Left lung (tissue), 10 donors: ENCODE data around the gene DHX38. TPM values are rescaled to one million over a fixed set of nuclear protein-coding genes. Genes with fewer than 3 reads are reported as not detected.

Experiments used
- ATAC-seq: fragments of 200-7000 bp; cut with Tn5 transposase; one replicate; pipeline ENCODE4 v1.9.1; 2020; ENCODE audit warnings: moderate library complexity
- DNase-seq, 4 donors: peaks; one replicate each; pipeline ENCODE4 v3.0.0-alpha.2; 2013 to 2020
- H3K27ac ChIP-seq, 2 donors: fragments of 200-600 bp; sonication (generic) in 1 of 2; one replicate each; pipeline versions ENCODE4 v1.5.0 to v1.8.0; 2020 to 2021
- H3K27me3 ChIP-seq, 2 donors: fragments of 200-600 bp; sonication (generic) in 1 of 2; one replicate each; pipeline versions ENCODE4 v1.5.0 to v1.8.0; 2020 to 2021
- H3K36me3 ChIP-seq, 2 donors: fragments of 200-600 bp; sonication (generic) in 1 of 2; one replicate each; pipeline versions ENCODE4 v1.5.0 to v1.8.0; 2020 to 2021
- H3K4me1 ChIP-seq, 2 donors: fragments of 200-600 bp; one replicate each; pipeline ENCODE4 v1.8.0; 2021
- H3K4me3 ChIP-seq, 2 donors: fragments of 200-600 bp; sonication (generic) in 1 of 2; one replicate each; pipeline versions ENCODE4 v1.5.0 to v1.8.0; 2020 to 2021; ENCODE audit warnings: mild to moderate bottlenecking in 1 of 2
- H3K9me3 ChIP-seq, 2 donors: fragments of 200-600 bp; sonication (generic) in 1 of 2; one replicate each; pipeline versions ENCODE4 v1.5.0 to v1.8.0; 2020 to 2021
- CTCF ChIP-seq, 2 donors: fragments of 200-600 bp; sonication (generic) in 1 of 2; IDR thresholded peaks; one replicate each; pipeline versions ENCODE4 v1.5.0 to v1.8.0; 2021; ENCODE audit warnings: antibody characterized with exemption in 2 of 2
- intact Hi-C, 2 donors: fragments of 100-400 bp; cut with DNase I; formaldehyde crosslinking; loops; one replicate each; pipeline versions ENCODE4 v1.11.2 to v1.14.2; 2022
- polyA plus RNA-seq, 6 donors: library from polyadenylated mRNA; unstranded; fragments of 120-200 nt; gene quantifications; one replicate each; pipeline ENCODE4 v1.2.1, GENCODE V29; 2013; ENCODE audit not compliant: insufficient read length in 6 of 6
- total RNA-seq, 2 donors: library from RNA; stranded (reverse); fragmentation: NEBNext Ultra II Directional; extraction: Animal tissue kit (Norgen Biotek cat#: 25700); gene quantifications; one replicate each; pipeline ENCODE4 v1.2.1, GENCODE V29; 2021
- donor health status: DM: no; HTN: yes; CAD: no.
- donor health status: DM: no; HTN: no; CAD: no.

The DHX38 gene
- total and polyA plus RNA-seq, 8 donors: 41.5 to 81.6 (median 75.4) TPM

DNA sequence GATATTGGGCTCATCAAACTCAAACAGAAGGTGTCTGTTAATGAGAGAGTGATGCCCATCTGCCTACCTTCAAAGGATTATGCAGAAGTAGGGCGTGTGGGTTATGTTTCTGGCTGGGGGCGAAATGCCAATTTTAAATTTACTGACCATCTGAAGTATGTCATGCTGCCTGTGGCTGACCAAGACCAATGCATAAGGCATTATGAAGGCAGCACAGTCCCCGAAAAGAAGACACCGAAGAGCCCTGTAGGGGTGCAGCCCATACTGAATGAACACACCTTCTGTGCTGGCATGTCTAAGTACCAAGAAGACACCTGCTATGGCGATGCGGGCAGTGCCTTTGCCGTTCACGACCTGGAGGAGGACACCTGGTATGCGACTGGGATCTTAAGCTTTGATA, 33.2 kb upstream of the DHX38 start:
- intact Hi-C loops: no loop called here
- H3K4me1 ChIP-seq: peaks cover 0 to 4% of the 10 kb centered on the region in 2 donors
- H3K9me3 ChIP-seq: no peaks in the 10 kb centered on the region
- ATAC-seq (no peak), DNase-seq (no peak)
- no peak for TF ChIP-seq CTCF (IDR thresholded peaks at IDR 0.05)
- H3K27me3 ChIP-seq: no peaks in the 10 kb centered on the region
- H3K36me3 ChIP-seq: peaks cover 0 to 10% of the 10 kb centered on the region in 2 donors
- no peak overlapping the region for H3K4me3 ChIP-seq
- no peak overlapping the region for H3K27ac ChIP-seq

DNA sequence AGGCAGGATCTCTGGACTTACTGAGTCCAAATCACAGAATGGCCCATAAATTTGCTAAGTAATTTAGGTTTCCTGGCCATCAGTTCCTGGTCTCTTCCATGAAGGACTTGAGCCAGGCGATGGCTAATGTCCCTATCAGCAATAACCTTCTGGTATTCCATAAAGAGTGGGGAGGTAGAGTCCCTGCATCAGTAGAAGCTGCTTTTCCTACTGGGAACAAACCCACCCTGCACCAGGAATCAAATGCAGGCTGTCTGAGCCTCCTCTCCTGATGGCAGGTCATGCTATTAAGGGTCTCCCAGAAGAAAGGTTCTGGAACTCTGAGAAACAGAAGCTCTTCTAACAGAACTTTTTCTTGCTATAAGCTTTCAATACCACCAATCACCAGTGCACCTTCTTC, 32.1 kb upstream of the DHX38 start:
- Histone ChIP-seq H3K9me3 (no peaks in the 10 kb centered on the region), H3K4me3 (no peak overlapping the region), H3K27me3 (no peaks in the 10 kb centered on the region), H3K4me1 (no peaks in the 10 kb centered on the region), H3K36me3 (peaks cover 0 to 10% of the 10 kb centered on the region in 2 donors), H3K27ac (no peak overlapping the region)
- intact Hi-C loops: no loop called here
- DNase-seq: no peak
- no peak for TF ChIP-seq CTCF (IDR thresholded peaks at IDR 0.05)
- no peak for ATAC-seq

DNA sequence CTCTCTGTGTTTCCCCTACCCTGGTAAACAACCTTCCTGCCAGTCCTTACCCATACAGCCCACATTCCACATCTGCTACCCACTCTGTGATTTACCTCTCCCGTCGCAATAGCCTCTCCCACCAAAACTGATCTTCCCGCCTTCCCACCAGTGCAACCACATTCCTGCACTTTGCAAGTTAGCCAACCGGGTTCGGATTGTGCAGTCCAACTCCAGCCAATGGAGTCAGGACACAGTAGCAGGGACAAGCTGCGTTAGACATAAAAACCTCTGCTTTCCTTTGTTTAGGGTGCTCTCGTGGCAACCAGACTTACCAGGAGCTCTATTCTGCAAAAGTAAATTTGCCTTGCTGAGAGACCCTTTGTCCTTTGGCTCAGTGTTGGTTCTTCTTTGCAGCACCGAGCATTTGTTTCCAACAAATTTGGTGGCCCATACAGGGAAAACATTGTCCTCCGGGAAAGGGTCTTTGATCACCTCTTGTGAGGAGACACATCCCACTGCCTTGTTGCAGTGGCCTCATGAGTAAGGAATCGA, 29.2 kb upstream of the DHX38 start:
- no peak for TF ChIP-seq CTCF (IDR thresholded peaks at IDR 0.05)
- Histone ChIP-seq H3K27me3 (no peaks in the 10 kb centered on the region), H3K4me3 (no peak overlapping the region), H3K4me1 (peaks cover 2 to 10% of the 10 kb centered on the region in 2 donors), H3K9me3 (no peaks in the 10 kb centered on the region), H3K27ac (no peak overlapping the region), H3K36me3 (peaks cover 0 to 10% of the 10 kb centered on the region in 2 donors)
- intact Hi-C loops: no loop called here
- no peak for ATAC-seq
- no peak for DNase-seq

DNA sequence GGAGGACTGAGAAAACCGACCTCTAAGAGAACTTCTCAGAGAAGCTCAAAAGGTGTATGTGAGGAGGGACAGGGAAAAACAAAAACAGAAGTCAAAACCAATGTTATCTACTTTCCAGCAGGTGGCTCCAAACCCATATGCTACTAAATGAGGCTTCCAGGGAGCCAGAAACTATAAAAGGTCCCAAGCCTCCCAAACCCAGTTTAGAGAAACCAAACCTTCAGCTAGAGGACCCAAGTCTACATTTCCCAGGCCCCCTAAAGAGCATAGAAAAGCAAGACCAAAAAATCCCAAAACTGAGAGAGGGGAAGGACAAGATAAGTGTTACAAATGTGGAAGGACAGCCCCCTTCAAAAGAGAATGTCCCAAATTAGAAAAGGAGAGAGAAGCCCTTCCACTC, 26.9 kb upstream of the DHX38 start:
- no peak overlapping the region for H3K27ac ChIP-seq
- peak; percentile 38 to 39 for TF ChIP-seq CTCF (IDR thresholded peaks at IDR 0.05)
- ATAC-seq: peak; percentile 78
- H3K36me3 ChIP-seq: peaks cover 0 to 4% of the 10 kb centered on the region in 2 donors
- H3K4me3 ChIP-seq: no peak overlapping the region
- peak in 1 of 4 donors; percentile 31 for DNase-seq
- intact Hi-C loops: no loop called here
- no peaks in the 10 kb centered on the region for H3K27me3 ChIP-seq
- no peaks in the 10 kb centered on the region for H3K9me3 ChIP-seq
- H3K4me1 ChIP-seq: peaks cover 3 to 10% of the 10 kb centered on the region in 2 donors

- Histone ChIP-seq H3K27me3 (no peaks in the 10 kb centered on the region), H3K27ac (no peak overlapping the region), H3K4me1 (peaks cover 3 to 10% of the 10 kb centered on the region in 2 donors), H3K9me3 (no peaks in the 10 kb centered on the region), H3K4me3 (no peak overlapping the region), H3K36me3 (peaks cover 0 to 4% of the 10 kb centered on the region in 2 donors)
- DNase-seq: no peak
- ATAC-seq: peak; percentile 33
- TF ChIP-seq CTCF (IDR thresholded peaks at IDR 0.05): no peak
- intact Hi-C loops: no loop called here
These were observed 24.7 kb upstream of the DHX38 start for GRCh38 chr16:72068930-72069329.
